ENCODE results near the gene FNDC3B.

DNA sequence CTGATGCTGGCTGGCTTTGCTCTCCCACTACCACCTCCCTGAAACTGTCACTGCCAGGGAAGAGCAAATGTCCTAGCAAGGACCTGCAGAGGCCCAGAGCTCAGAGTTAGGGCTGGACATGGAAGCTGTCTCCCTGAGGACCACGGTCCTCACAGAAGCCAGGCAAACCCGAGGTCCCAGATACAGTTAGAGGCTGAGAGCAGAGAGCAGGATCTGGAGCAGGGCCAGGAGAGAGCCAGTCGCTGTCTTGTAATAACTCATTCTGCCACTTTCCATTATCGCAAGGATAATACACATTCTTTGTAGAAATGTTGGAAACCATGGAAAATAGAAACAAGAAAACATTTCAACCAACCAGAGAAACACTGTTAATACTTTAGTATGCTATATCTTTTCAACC, 398.8 kb downstream of the FNDC3B start:
- TF ChIP-seq, protein P1, sequence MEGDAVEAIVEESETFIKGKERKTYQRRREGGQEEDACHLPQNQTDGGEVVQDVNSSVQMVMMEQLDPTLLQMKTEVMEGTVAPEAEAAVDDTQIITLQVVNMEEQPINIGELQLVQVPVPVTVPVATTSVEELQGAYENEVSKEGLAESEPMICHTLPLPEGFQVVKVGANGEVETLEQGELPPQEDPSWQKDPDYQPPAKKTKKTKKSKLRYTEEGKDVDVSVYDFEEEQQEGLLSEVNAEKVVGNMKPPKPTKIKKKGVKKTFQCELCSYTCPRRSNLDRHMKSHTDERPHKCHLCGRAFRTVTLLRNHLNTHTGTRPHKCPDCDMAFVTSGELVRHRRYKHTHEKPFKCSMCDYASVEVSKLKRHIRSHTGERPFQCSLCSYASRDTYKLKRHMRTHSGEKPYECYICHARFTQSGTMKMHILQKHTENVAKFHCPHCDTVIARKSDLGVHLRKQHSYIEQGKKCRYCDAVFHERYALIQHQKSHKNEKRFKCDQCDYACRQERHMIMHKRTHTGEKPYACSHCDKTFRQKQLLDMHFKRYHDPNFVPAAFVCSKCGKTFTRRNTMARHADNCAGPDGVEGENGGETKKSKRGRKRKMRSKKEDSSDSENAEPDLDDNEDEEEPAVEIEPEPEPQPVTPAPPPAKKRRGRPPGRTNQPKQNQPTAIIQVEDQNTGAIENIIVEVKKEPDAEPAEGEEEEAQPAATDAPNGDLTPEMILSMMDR (IDR thresholded peaks at IDR 0.05) = no peak
- no peak for TF ChIP-seq EZH2phosphoT487 (IDR thresholded peaks at IDR 0.05)

All from neural progenitor cell (in vitro differentiated cells).